SIG-M5 (cell line): ENCODE results near the gene GPR137C.

Experiments
- DNase-seq: peaks from one replicate; lab custom pipeline; 2025; lab: John Stamatoyannopoulos, UW

The GPR137C gene

DNA sequence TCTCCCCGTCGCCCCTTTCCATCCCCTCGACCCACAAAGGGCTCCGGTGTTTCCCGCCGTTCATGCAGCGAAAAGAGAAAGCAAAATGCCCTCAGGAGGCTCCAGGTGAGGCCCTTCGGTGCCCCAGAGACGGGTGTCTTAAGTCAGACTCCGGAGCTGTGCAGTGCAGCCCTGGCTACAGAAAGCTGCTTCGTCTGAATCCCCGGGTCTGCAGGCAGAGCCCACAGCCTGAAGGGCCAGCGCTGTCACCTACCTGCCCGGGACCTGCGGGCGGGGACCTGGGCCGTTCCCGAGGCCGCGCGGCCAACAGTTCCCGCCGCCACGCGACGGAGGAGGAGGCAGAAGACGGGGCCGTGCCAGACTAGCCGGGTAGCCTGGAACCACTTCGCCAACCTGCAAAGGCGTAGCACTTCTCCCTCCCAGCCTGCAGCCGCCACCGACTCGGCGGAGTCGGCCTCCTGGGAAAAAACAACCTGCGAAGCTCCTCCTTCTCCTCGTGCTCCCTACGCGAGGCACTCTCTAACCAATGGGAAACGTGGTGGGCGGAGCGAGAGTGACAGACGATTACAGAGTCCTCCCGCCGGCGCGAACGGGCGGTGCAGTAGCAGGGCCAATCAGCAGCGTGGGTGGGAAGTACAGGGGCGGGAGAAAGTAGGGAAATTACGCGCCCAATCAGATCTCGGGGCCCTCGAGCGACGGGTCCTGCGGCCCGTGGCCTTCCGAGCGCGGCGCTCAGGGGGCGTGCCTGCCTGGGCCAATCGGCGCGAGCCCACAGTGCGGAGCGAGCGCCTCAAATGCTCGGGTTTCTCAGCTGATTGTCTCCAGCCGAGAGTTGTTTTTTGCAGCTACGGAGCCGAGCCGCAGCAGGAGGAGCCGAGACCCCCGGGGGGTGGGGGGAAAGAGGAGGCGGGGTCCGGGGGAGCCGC, at the start of gene GPR137C, which contains the start of gene TXNDC16:
Gene GPR137C, plus strand, starts transcription at position 774 of the 926 bp plus-strand sequence. CDS start 312 bp downstream, outside the sequence.
Gene TXNDC16, minus strand, starts transcription at position 443 of the 926 bp plus-strand sequence. CDS start 8,948 bp downstream, outside the sequence.
- DNase-seq = peak; percentile 96

DNA sequence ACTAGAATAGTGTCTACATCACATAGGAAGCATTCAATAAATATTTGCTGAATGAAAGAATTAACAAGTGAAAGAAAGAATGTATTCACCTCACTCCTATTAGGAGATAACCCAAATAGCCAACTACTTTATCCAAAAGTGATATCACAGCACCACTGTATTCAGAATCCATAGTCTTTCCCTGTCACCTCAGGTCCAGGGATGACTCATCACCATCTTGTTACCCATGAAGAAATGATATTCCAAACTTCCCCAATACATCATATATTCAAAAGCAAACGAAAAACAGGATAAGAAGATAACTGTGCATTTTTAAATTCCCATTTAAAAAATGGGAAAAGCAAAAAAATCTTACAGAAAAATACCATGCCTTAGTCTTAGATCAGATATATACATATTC, 39.4 kb upstream of the GPR137C start:
- no peak for DNase-seq

DNA sequence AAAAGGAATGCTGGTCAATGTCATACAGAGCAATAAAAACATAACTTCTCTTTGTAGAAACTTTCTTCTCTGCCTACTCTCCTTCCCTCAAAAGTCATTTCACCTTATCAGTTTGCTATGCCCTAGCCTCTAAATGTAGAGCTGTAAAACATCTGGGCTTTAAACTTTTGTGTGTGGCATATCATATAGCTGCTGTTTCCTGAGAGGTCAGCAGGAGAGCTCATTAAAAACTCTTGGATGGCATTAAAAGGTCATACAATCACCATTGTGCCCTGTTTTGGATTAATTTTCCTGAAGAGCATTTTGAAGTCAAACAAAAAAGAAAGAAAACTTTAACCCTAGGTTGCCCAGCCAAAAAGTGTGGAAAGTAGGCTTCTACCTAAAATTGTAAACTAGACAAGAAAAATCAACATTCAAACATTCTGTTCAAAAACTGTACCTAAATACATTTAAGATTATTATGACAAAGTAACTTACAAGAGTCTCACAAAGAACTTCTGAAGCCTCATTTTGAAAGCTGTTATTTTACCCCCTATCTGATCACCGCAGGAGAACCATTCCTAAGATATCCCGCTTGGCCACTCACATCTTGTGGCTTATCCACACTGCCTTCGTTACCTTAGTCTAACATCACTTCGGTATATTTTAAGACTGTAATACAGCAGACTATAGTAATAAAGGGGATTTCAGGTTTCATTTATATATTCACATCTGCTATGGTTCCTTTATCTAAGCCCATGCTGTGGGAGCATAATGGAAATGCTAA, 38.4 kb upstream of the GPR137C start:
- DNase-seq = no peak

DNA sequence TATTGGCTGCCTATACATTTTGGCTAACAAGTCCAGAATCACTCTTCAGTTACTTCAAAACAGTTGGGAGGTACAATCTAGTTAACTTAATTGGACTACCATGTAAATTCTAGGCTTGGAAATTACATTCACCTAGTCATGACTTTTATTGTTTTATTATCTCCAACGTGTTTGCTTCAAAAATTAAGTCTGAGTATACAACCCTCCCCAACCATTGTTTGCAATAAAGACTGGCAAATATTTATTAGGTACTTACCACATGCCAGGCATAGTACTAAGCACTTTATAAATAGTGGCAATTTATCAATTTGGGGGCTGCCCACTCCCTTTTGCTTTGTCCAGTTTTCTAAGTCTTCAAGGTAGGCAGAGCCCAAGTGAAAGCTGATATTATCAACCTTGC, 30.6 kb upstream of the GPR137C start:
- no peak for DNase-seq

DNA sequence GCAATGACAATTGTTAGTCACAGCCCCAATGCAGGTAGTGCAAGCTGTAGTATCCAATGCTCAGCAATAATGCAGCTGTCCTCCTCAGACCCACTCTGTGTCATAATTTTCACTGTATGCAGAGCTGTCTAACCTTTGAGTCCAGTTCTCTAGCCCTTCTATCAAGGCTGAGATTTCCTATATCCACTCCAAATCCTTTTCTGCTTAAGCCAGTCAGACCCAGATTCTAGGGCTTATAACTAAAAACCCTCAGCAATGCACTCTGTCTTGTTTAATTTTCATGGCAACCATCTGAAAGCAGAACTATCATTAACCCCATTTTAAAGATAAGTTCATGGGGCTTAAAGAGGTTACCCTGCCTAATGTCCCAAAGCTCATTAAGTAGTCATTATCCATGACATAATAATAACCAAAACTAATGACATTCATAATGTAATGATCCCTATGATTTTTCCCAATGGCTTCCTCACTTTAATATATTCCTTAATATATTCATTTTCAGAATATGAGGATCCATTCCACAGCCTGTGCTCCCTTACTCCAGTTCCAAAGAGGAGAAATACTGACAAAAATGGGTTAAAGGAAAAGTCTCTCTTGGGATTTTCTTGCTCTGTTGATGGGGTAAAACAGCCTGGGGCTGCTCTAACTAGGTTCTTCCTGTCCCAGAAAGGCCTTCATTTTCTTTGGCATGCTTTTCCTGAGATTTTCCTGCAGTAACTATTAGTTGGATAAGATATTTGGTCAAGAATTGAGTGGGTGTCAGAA, 29.9 kb upstream of the GPR137C start:
- no peak for DNase-seq

- no peak for DNase-seq
Observed at GRCh38 chr14:52527052-52527451, 25.6 kb upstream of the GPR137C start.

GRCh38 chr14:52531481-52531880, 21.2 kb upstream of the GPR137C start:
- DNase-seq = no peak

- DNase-seq = no peak
Observed at GRCh38 chr14:52536269-52536668, 16.4 kb upstream of the GPR137C start.

DNA sequence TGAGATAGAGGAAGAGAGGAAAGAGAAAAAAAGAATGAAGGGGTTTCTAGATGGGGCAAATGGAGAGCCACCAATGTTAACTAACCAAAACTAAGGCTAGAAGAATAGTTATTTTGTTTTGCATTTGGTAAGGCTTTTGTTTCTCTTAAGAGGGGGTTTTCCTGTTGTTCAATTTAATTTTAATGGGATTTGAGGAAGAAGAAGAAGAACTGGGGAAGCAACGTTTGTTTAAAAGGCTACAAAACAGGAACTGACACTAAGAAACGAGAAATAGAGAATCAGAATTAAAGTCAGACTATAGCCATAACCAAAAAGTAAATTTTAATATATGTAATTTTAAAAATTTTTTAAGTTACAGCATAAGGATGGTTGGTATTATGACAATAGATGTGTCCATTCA, 14.0 kb upstream of the GPR137C start:
- no peak for DNase-seq

- DNase-seq = no peak
Observed at GRCh38 chr14:52545584-52546317, 6.9 kb upstream of the GPR137C start.

GRCh38 chr14:52546318-52546670, 6.3 kb upstream of the GPR137C start:
- DNase-seq = no peak

- DNase-seq = no peak
Observed at GRCh38 chr14:52547027-52547426, 5.6 kb upstream of the GPR137C start.

DNA sequence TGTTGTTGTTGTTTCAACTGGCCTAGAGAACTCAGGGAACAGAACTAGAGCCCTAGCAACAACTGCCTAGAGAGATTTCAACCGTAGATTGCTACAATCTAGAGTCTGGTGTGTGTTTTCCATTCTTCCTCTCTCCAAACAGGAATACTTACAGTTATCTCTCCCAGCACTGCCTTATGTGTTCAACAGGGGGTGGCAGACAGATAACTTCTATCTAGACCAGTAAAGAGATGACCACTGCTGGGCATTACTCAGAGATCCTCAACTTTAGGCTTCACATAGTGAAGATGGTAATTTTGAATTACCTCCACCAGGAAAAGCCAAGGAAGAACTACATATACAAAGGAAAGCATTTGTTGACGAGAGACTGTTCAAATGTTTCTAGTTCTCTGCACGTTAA, 5.1 kb upstream of the GPR137C start:
- no peak for DNase-seq

DNA sequence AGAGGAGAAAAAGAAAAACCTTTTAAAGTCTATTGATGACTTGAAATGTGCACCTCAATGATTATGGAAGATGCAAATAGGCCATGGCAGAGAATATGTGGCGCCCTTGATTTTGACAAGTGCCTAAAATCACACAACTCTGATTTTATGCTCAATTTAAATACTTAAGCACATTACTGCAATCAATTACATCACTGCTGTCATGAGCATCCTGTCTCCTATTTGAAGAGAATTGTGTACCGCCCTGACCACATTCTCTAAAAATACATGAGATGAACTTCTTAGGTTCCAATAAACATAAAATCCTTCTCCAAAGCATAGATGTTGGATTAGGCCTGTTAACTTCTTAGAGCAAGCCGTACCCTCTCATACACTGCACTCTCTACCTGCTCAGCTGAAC, 2.0 kb upstream of the GPR137C start:
- no peak for DNase-seq

- DNase-seq = no peak
Observed at GRCh38 chr14:52551205-52551604, 1.4 kb upstream of the GPR137C start.

GRCh38 chr14:52551696-52552062, 957 bp upstream of the GPR137C start:
- no peak for DNase-seq

DNA sequence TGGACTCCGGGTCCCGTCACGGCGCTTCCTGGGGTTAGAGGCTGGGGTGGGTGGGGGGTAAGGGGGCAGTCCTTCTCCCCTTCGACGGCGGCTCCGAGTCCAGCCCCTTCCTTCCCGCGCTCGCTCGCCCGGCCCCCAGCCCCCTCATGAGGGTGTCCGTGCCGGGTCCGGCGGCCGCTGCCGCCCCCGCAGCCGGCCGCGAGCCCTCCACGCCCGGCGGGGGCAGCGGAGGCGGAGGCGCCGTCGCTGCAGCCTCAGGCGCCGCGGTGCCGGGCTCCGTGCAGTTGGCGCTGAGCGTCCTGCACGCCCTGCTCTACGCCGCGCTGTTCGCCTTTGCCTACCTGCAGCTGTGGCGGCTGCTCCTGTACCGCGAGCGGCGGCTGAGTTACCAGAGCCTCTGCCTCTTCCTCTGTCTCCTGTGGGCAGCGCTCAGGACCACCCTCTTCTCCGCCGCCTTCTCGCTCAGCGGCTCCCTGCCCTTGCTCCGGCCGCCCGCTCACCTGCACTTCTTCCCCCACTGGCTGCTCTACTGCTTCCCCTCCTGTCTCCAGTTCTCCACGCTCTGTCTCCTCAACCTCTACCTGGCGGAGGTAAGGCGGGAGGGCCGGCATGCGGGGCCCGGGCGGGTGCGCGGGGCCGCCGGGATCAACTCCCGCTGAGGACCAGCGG, 500 bp downstream of the GPR137C start:
- no peak for DNase-seq

DNA sequence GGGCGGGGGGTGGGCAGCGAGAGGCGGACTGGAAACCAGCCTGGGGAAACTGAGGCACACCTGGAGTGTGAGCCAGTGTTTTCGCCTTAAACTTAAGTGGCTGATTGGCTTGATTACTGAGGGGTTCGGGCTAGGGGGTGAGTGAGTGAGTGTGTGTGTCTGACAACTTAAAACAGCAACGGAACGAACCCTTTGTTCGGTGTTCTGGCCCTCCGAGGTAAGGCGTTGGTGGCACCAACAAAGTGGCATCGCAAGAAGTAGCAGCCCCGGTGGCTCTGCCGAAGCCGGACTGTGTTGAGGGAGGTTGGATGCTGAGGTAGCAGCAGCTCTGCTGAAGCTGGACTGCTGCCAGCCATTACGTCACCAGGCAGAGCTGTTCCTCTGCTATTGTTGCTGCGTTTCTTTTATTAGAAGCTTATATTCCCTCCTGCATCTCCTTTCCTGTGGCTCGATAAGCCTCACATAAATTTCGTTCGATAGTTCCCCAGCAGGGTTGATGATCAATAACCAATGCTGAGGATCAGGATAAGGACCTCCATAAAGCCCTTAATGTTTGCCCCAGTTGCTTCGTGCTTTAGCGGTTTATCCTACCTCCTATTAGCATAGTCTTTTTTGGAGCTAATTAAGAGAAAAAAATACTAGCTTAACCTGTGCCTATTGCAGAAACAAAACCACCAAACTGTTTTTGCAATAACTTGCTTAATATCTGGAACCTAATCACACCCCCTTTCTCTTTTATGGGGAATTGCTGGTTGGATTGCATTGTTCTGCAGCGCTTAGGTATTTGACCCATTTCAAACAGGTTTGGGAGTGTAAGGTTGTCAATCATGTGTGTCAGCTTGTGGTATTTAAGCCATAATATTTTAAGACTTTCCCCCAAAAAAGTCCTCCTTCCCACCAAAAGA, 1.3 kb downstream of the GPR137C start:
- no peak for DNase-seq

- no peak for DNase-seq
Observed at GRCh38 chr14:52558688-52559087, 6.1 kb downstream of the GPR137C start.

DNA sequence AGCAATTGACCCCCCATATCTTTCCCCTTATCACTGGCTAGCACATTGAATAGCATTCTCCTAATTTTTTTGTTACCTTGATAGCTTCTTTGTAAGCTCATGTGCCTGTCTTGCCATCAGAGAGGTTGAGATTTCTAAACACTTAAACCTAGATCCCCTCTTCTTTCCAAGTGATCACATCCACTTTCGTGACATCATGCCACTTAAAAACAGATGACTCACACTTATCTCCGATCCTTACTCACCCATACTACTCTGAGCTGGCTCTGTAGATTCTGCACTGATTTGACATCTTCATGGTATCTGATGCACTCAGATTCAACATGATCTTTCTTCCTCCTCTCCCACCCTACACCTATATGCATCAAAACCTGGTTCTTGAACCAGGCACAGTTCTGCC, 10.5 kb downstream of the GPR137C start:
- no peak for DNase-seq
